BE2C (cell line): ENCODE data around the gene ELF5.

Experiments used
- DNase-seq: peaks from one replicate; pipeline ENCODE4 v3.0.0-alpha.2; 2020
- H3K27me3 ChIP-seq: fragments of 250-450 bp; sonication (Bioruptor Pico); 2 replicates; pipeline ENCODE4 v1.5.1; 2020; ENCODE audit warnings: mild to moderate bottlenecking
- H3K36me3 ChIP-seq: fragments of 250-450 bp; sonication (Bioruptor Pico); 2 replicates; pipeline ENCODE4 v1.5.1; 2020; ENCODE audit warnings: mild to moderate bottlenecking
- H3K4me1 ChIP-seq: fragments of 250-450 bp; sonication (Bioruptor Pico); 2 replicates; pipeline ENCODE4 v1.5.1; 2020
- H3K4me3 ChIP-seq: 2 replicates; pipeline ENCODE4 v1.5.1; 2011; ENCODE audit warnings: low read depth, low read length
- H3K9me3 ChIP-seq: fragments of 250-450 bp; sonication (Bioruptor Pico); 2 replicates; pipeline ENCODE4 v1.5.1; 2020
- TF ChIP-seq, protein P1 (sequence below): IDR thresholded peaks from 2 replicates; pipeline ENCODE4 v1.5.1; 2012; ENCODE audit warnings: mild to moderate bottlenecking, low read depth, low read length

ELF5 gene

GRCh38 chr11:34525888-34526657 is 12.5 kb upstream of the ELF5 start:
- TF ChIP-seq, protein P1, sequence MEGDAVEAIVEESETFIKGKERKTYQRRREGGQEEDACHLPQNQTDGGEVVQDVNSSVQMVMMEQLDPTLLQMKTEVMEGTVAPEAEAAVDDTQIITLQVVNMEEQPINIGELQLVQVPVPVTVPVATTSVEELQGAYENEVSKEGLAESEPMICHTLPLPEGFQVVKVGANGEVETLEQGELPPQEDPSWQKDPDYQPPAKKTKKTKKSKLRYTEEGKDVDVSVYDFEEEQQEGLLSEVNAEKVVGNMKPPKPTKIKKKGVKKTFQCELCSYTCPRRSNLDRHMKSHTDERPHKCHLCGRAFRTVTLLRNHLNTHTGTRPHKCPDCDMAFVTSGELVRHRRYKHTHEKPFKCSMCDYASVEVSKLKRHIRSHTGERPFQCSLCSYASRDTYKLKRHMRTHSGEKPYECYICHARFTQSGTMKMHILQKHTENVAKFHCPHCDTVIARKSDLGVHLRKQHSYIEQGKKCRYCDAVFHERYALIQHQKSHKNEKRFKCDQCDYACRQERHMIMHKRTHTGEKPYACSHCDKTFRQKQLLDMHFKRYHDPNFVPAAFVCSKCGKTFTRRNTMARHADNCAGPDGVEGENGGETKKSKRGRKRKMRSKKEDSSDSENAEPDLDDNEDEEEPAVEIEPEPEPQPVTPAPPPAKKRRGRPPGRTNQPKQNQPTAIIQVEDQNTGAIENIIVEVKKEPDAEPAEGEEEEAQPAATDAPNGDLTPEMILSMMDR: no peak
- Histone ChIP-seq H3K4me3 (no peak overlapping the region), H3K9me3 (no peaks in the 10 kb centered on the region), H3K36me3 (no peaks in the 10 kb centered on the region), H3K4me1 (no peaks in the 10 kb centered on the region), H3K27me3 (no peaks in the 10 kb centered on the region)
- no peak for DNase-seq

DNA sequence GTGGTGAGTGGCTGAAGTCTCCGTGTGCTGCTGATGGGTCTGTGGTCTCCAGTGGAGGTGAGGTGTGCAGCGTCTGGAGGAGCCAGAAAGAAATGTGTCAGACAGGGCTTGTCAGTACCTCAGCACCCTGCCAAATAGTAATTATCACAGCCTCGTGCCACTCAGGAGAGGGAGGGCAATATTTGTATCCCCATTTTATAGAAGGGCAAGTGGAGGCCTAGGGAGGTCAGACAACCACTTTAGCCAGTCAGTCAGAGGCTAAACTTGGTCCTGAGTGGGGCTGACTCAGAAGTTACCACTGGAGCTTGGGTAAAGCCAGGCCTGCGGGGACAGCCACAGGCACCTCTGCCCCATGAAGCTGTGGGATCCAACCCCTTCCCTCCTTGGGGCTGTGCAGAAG is 11.5 kb upstream of the ELF5 start:
- Histone ChIP-seq H3K4me1 (no peaks in the 10 kb centered on the region), H3K36me3 (no peaks in the 10 kb centered on the region), H3K27me3 (no peaks in the 10 kb centered on the region), H3K9me3 (no peaks in the 10 kb centered on the region), H3K4me3 (no peak overlapping the region)
- TF ChIP-seq, protein P1: no peak
- no peak for DNase-seq

GRCh38 chr11:34524696-34525095 is 11.1 kb upstream of the ELF5 start:
- Histone ChIP-seq H3K27me3 (no peaks in the 10 kb centered on the region), H3K4me1 (no peaks in the 10 kb centered on the region), H3K4me3 (no peak overlapping the region), H3K36me3 (no peaks in the 10 kb centered on the region), H3K9me3 (no peaks in the 10 kb centered on the region)
- no peak for DNase-seq
- TF ChIP-seq, protein P1: no peak

- Histone ChIP-seq H3K4me1 (no peaks in the 10 kb centered on the region), H3K27me3 (no peaks in the 10 kb centered on the region), H3K36me3 (no peaks in the 10 kb centered on the region), H3K9me3 (no peaks in the 10 kb centered on the region), H3K4me3 (no peak overlapping the region)
- DNase-seq: no peak
- TF ChIP-seq, protein P1: no peak
Measured at GRCh38 chr11:34523053-34523452, 9.5 kb upstream of the ELF5 start.

- H3K4me3 ChIP-seq: no peak overlapping the region
- no peaks in the 10 kb centered on the region for H3K4me1 ChIP-seq
- no peaks in the 10 kb centered on the region for H3K9me3 ChIP-seq
- TF ChIP-seq, protein P1: no peak
- no peak for DNase-seq
- no peaks in the 10 kb centered on the region for H3K36me3 ChIP-seq
- H3K27me3 ChIP-seq: no peaks in the 10 kb centered on the region
Measured at GRCh38 chr11:34522188-34522587, 8.6 kb upstream of the ELF5 start.

DNA sequence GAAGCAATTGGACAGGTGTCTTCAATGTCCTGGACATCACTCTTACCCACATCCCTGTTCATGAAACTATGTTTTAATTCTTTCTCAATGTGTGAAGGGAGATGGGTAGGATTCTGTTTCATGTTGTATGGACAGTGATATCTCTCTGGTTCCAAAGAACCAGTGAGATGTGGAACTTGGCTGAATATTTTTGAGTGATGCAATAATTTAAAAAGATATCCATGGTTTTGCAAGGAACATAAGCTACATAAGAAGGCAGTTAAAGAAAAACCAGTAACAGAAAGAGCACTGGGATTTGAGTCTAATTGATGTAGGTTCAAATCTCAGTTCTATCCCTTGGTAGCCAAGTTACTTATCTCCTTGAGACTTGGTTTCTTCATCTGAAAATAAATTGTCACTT is 7.7 kb upstream of the ELF5 start:
- Histone ChIP-seq H3K36me3 (no peaks in the 10 kb centered on the region), H3K4me3 (no peak overlapping the region), H3K27me3 (no peaks in the 10 kb centered on the region), H3K9me3 (no peaks in the 10 kb centered on the region), H3K4me1 (no peaks in the 10 kb centered on the region)
- TF ChIP-seq, protein P1: no peak
- no peak for DNase-seq
